HG03342 (cell line): ENCODE data around the gene CETP.

Experiments used
- ATAC-seq: cut with Tn5 transposase; IDR thresholded peaks from one replicate; pipeline ENCODE4 v1.9.1; 2021; ENCODE audit warnings: mild to moderate bottlenecking, moderate library complexity; ENCODE audit not compliant: unreplicated experiment

CETP gene

GRCh38 chr16:57016831-57017230, 55.1 kb downstream of the CETP start:
- ATAC-seq = no peak

DNA sequence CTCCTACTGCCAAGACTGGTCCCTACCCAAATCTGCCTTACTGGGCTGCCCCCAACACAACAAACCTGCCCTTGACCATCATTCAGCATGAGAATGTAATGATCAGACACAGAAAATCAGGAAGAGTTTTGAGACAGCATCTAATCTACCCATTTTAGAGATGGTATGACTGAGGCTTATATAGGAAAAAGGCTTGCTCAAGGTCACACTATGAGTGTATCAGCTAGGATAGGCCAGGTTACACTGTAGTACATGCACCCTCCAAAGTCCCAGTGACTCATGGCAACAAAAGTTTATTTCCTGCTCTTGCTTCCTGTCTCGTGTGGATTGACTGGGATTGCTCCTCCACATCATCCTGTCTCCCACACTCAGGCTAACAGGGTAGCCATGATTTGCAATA, 55.5 kb downstream of the CETP start:
- no peak for ATAC-seq

DNA sequence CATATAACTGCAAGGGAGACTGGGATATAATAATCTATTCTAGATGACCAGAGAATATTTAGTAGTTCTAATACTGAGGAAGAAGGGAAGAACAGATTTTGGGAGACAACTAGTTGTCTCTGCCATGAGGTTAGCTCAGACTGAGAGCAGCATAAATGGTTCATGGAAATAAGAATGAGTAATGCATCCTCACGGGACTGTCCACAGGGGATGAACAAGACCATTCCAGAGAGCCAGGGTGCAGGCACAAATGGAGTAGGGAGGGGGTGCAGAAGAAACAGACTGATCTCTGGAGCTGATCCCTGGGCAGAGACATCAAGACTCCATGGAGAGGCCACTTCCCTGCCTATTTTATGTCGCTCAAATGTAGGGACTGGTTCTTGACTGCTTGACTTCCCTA, 58.0 kb downstream of the CETP start:
- ATAC-seq = no peak

GRCh38 chr16:57020651-57021050, 58.9 kb downstream of the CETP start:
- no peak for ATAC-seq

DNA sequence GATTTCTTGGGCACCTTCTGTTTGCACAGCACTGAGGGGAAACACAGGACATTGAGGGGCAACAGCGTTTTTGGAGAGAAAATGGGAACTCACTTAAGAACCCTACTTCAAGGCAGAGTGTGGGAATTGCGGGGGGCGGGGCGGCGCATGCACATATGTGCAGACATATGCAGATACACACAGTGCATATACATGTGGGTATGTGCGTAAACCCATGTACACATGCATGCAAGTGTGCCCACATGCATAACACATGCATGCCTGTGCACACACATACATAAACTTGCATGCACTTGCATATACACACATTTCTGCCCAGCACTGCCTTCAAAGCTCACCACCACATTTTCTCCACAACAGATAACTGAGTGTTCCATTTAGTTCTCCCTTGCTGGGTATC, 60.0 kb downstream of the CETP start:
- ATAC-seq = no peak

GRCh38 chr16:57022445-57022844, 60.7 kb downstream of the CETP start:
- no peak for ATAC-seq

- ATAC-seq = no peak
Observed at GRCh38 chr16:57023541-57024249, 61.9 kb downstream of the CETP start.

DNA sequence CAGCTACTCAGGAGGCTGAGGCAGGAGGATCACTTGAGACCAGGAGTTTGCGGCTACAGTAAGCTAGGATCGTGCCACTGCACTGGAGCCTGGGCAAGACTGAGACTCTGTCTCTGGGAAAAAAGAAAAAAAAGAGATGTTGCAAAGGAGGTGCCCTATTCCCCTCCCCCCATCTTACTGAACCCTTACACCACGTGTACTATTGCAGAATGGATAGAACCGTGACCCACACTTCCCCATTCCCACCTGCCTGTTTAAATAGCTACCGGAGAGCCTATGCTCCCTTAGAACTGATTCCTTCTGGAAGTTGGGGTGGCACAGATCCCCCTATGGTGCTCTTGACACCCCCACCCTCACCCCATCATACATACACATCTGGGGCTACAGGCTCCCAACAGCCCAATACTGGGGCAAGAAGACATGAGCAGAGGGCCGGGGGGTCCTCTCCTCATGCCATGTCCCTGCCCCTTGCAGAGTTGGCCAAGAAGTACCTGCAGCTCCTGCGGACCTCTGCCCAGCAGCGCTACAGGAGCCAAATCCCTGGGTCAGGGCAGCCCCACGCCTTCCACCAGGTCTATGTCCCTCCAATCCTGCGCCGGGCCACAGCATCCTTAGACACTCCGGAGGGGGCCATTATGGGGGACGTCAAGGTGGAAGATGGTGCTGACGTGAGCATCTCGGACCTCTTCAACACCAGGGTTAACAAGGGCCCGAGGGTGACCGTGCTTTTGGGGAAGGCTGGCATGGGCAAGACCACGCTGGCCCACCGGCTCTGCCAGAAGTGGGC, 63.3 kb downstream of the CETP start:
- ATAC-seq = no peak

DNA sequence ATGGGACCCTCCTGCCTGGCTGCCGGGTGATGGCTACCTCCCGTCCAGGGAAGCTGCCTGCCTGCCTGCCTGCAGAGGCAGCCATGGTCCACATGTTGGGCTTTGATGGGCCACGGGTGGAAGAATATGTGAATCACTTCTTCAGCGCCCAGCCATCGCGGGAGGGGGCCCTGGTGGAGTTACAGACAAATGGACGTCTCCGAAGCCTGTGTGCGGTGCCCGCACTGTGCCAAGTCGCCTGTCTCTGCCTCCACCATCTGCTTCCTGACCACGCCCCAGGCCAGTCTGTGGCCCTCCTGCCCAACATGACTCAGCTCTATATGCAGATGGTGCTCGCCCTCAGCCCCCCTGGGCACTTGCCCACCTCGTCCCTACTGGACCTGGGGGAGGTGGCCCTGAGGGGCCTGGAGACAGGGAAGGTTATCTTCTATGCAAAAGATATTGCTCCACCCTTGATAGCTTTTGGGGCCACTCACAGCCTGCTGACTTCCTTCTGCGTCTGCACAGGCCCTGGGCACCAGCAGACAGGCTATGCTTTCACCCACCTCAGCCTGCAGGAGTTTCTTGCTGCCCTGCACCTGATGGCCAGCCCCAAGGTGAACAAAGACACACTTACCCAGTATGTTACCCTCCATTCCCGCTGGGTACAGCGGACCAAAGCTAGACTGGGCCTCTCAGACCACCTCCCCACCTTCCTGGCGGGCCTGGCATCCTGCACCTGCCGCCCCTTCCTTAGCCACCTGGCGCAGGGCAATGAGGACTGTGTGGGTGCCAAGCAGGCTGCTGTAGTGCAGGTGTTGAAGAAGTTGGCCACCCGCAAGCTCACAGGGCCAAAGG, 64.4 kb downstream of the CETP start:
- ATAC-seq = no peak

- no peak for ATAC-seq
Observed at GRCh38 chr16:57026778-57027062, 65.0 kb downstream of the CETP start.

DNA sequence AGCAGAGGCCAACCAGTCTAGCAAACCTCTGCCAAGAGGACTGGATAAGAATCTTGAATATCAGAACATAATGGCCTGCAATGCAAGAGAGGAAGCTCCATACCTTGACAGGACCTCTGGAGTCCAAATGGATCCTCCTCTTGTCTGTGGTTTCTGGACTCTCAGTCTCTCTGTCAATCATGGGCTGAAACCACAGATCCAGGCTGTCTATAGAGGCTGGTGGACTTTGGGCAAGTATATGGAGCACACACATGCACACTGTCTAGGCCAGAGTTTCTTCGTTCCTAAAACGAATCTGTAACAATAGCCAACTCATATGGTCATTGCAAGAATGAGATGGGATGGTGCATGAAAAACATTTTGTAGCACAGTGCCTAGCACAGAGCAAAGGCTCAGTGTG, 65.3 kb downstream of the CETP start:
- ATAC-seq = no peak

GRCh38 chr16:57028086-57028485, 66.3 kb downstream of the CETP start:
- ATAC-seq = no peak

- no peak for ATAC-seq
Observed at GRCh38 chr16:57029161-57030160, 67.7 kb downstream of the CETP start.

DNA sequence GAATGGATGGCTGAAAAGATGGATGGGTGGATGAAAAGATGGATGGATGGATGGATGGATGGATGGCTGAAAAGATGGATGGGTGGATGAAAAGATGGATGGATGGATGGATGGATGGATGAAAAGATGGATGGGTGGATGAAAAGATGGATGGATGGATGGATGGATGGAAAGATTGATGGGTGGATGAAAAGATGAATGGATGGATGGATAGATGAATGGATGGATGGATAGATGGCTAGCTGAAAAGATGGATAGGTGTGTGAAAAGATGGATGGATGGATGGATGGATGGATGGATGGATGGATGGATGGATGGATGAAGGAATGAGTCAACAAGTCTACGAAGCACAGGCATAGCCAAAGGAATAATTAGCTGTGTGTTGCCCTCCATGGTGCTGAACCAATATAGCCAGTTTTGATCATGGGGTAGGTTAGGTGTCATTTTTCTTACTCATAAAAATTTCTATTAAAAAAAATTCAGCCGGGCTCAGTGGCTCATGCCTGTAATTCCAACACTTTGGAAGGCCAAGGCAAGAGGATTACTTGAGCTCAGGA, 68.7 kb downstream of the CETP start:
- no peak for ATAC-seq

- no peak for ATAC-seq
Observed at GRCh38 chr16:57031156-57031555, 69.4 kb downstream of the CETP start.

DNA sequence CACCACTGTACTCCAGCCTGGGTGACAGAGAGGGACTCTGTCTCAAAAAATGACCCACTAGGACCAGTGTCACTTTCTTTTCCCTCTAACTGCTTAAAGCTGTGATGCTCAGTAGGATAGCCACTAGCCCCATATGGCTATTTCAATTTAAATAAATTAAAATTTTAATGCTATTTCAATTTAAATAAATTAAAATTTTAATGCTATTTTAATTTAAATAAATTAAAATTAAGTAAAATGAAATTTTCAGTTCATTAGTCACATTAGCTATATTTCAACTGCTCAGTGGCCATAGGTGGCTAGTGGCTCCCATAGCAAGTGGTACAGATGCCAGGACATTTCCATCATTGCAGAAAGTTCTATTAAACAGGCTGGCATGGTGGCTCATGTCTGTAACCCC, 70.6 kb downstream of the CETP start:
- ATAC-seq = no peak

DNA sequence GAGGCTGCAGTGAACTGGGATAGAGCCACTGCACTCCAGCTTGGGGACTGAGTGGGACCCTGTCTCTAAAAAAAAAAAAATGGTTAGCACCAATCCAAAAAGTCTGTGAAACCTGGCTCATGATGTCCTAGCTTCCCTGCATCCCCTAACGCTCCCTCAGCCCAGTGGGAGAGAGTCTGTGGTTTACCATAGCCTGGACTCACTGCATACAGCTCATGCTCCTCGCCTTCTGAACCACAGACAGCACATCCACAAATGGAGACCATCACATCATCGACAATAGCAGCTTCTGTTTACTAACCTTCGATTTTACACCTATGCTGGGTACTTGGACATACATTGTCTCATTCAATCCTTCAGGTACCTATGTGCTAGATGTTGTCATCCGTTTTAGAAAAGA, 71.2 kb downstream of the CETP start:
- no peak for ATAC-seq
